ENCODE measurements around the gene TEX2.

DNA sequence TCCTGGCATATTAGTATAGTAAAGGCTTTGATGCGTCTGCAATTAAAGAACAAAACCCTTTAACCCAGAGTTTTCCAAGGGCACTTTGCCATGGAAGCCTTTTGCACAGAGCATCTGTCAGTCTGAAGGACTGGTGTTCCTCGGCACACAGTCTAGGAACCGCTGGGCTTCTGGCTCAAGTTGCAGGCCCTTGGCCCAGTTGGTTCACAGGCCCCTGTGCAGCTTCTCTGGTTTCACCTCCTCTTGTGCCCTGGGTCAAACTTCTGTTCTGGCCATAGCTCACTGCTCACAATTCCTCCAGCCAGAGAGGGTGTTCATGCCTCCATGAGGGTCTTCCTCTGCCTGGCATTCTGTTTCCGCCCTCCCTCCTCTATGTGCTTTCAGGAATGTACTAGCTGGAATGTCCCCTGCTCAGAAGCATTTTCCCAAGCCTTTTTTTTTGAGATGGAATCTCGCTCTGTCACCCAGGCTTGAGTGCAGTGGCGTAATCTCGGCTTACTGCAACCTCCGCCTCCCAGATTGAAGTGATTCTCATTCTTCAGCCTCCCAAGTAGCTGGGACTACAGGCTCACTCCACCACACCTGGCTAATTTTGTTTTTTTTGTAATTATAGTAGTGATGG is 34.5 kb upstream of the TEX2 start:
- no peak for TF ChIP-seq POLR2A (IDR thresholded peaks at IDR 0.05)
- TF ChIP-seq, protein P1, sequence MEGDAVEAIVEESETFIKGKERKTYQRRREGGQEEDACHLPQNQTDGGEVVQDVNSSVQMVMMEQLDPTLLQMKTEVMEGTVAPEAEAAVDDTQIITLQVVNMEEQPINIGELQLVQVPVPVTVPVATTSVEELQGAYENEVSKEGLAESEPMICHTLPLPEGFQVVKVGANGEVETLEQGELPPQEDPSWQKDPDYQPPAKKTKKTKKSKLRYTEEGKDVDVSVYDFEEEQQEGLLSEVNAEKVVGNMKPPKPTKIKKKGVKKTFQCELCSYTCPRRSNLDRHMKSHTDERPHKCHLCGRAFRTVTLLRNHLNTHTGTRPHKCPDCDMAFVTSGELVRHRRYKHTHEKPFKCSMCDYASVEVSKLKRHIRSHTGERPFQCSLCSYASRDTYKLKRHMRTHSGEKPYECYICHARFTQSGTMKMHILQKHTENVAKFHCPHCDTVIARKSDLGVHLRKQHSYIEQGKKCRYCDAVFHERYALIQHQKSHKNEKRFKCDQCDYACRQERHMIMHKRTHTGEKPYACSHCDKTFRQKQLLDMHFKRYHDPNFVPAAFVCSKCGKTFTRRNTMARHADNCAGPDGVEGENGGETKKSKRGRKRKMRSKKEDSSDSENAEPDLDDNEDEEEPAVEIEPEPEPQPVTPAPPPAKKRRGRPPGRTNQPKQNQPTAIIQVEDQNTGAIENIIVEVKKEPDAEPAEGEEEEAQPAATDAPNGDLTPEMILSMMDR (IDR thresholded peaks at IDR 0.05): no peak

Data from sigmoid colon (tissue), 3 donors.